ENCODE data around the gene NPAS3.

Gene NPAS3

DNA sequence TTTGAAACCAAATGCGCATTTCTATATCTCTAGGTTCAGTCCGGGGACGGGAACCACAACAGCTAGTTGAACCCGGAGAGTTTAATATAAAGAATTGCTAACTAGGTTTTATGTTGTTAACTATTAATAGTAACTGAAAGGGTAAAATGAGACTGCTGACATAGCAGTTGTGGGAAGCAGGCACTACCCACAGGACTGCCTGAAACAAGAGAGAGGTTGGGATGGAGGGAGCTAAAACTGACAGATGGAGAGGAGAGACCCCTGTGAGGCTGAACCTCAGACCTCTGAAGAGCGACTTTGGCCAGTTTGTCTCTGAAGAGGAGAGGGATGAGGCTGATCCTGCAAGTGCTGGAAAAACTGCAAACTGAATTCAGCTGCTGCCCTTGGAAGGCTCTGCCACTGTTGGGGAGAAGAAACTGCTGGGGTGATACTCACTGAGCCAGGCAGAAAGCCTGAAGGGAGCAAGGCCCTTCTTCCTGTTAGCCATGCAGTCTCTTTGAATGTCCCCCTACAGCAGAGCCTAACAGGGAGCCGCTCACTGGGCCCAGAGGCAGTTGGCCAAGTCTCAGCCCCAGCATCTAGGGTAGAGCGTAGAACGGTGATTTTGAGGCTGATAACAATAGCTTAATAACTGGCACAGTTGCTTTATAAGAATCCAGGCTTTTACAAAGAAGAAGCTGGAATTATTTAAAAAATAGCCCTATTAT, 172.2 kb downstream of the NPAS3 start:
- no peak overlapping the region for H2AK5ac ChIP-seq (ENCODE audit: low read length)
- WGBS (ENCODE audit: extremely low coverage, insufficient coverage, insufficient read length) = no CpG with 5 or more reads among the region's 8 CpGs
- no peak overlapping the region for H4K8ac ChIP-seq (ENCODE audit: low read depth, low read length)
- H3K18ac ChIP-seq (ENCODE audit: low read length) = no peak overlapping the region
- no peak overlapping the region for H3K4ac ChIP-seq (ENCODE audit: low read depth, low read length)
- no peak for DNase-seq
- no peaks in the 10 kb centered on the region for H3K9me3 ChIP-seq (ENCODE audit: insufficient read depth, low read depth, low read length)
- no peak overlapping the region for H3K14ac ChIP-seq (ENCODE audit: low read length)
- H2AFZ ChIP-seq (ENCODE audit: insufficient read depth, low read length, poor library complexity) = no peak overlapping the region
- no peak overlapping the region for H3K23ac ChIP-seq (ENCODE audit: low read length)
- H3K36me3 ChIP-seq (ENCODE audit: control insufficient read depth in 1 of 2, insufficient read depth in 2 of 2, low read length in 2 of 2) = no peaks in the 10 kb centered on the region
- H3K4me3 ChIP-seq (ENCODE audit: low read depth, low read length) = no peak overlapping the region
- no peak overlapping the region for H2BK12ac ChIP-seq (ENCODE audit: low read length)
- no peaks in the 10 kb centered on the region for H3K79me2 ChIP-seq (ENCODE audit: control insufficient read depth, insufficient read depth, low read length, poor library complexity)
- no peak overlapping the region for H2BK5ac ChIP-seq (ENCODE audit: low read depth, low read length, poor library complexity)
- no peak overlapping the region for H3K27ac ChIP-seq (ENCODE audit: low read depth, low read length)
- H4K12ac ChIP-seq (ENCODE audit: low read depth, low read length) = no peak overlapping the region
- no peak overlapping the region for H4K91ac ChIP-seq (ENCODE audit: low read depth, low read length)
- no peak overlapping the region for H3K9ac ChIP-seq (ENCODE audit: low read length)
- no peaks in the 10 kb centered on the region for H3K4me1 ChIP-seq (ENCODE audit: control insufficient read depth in 1 of 2, insufficient read depth in 2 of 2, low read length in 2 of 2)
- H2BK120ac ChIP-seq (ENCODE audit: insufficient read depth, low read length, poor library complexity) = no peak overlapping the region
- no peaks in the 10 kb centered on the region for H3K79me1 ChIP-seq (ENCODE audit: low read length)
- H3K27me3 ChIP-seq (ENCODE audit: insufficient read depth, low read length) = no peaks in the 10 kb centered on the region
- H3K4me2 ChIP-seq (ENCODE audit: low read length) = no peak overlapping the region

DNA sequence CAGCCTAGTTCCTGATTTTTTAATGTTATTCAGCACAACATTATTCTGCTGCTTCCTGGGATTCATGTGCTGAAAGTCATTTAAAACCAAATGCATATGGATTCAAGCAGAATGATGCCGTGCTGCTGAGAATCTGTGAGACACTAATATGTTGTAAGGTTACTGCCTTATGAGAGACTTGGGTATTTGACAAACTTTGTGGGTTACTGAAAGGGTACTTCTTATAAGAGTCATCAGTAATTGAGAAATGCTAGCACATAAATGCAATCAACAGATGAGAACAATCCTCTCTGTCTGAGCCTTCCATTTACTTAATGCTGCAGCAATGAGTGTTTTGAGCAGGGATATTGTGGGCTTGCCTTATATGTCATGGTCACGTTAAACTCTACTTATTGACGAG, 175.7 kb downstream of the NPAS3 start:
- Histone ChIP-seq H3K4me3 (ENCODE audit: low read depth, low read length) (no peak overlapping the region), H3K9me3 (ENCODE audit: insufficient read depth, low read depth, low read length) (no peaks in the 10 kb centered on the region), H3K18ac (ENCODE audit: low read length) (no peak overlapping the region), H2BK12ac (ENCODE audit: low read length) (no peak overlapping the region), H3K79me1 (ENCODE audit: low read length) (no peaks in the 10 kb centered on the region), H2BK5ac (ENCODE audit: low read depth, low read length, poor library complexity) (no peak overlapping the region), H3K4me2 (ENCODE audit: low read length) (no peak overlapping the region), H3K23ac (ENCODE audit: low read length) (no peak overlapping the region), H2AK5ac (ENCODE audit: low read length) (no peak overlapping the region), H4K91ac (ENCODE audit: low read depth, low read length) (no peak overlapping the region), H4K12ac (ENCODE audit: low read depth, low read length) (no peak overlapping the region), H3K4ac (ENCODE audit: low read depth, low read length) (no peak overlapping the region), H3K36me3 (ENCODE audit: control insufficient read depth in 1 of 2, insufficient read depth in 2 of 2, low read length in 2 of 2) (no peaks in the 10 kb centered on the region), H3K4me1 (ENCODE audit: control insufficient read depth in 1 of 2, insufficient read depth in 2 of 2, low read length in 2 of 2) (no peaks in the 10 kb centered on the region), H4K8ac (ENCODE audit: low read depth, low read length) (no peak overlapping the region), H2BK120ac (ENCODE audit: insufficient read depth, low read length, poor library complexity) (no peak overlapping the region), H2AFZ (ENCODE audit: insufficient read depth, low read length, poor library complexity) (no peak overlapping the region), H3K27ac (ENCODE audit: low read depth, low read length) (no peak overlapping the region), H3K14ac (ENCODE audit: low read length) (no peak overlapping the region), H3K79me2 (ENCODE audit: control insufficient read depth, insufficient read depth, low read length, poor library complexity) (no peaks in the 10 kb centered on the region), H3K27me3 (ENCODE audit: insufficient read depth, low read length) (no peaks in the 10 kb centered on the region), H3K9ac (ENCODE audit: low read length) (no peak overlapping the region)
- DNase-seq = no peak
- no CpG with 5 or more reads among the region's 3 CpGs for WGBS (ENCODE audit: extremely low coverage, insufficient coverage, insufficient read length)

DNA sequence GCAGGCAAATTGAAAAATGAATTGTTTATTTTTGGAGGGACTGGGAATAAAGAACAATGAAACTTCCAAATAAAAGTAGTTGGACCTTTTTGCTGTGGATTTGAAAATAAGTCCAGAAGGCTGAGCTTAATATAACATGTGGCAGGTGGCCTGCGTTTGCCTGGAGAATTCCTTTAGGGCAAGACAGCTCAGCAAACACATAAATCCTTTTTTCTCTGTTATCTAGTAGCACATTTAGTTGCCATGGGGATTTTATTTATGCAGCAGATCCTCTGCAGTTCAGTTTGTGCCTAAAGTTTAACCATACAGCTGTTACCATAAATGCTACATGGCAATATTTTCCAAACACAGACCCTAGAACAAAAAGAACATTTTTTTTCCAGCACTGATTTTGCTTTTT, 180.0 kb downstream of the NPAS3 start:
- no peak overlapping the region for H2BK12ac ChIP-seq (ENCODE audit: low read length)
- no peak overlapping the region for H4K12ac ChIP-seq (ENCODE audit: low read depth, low read length)
- H3K27ac ChIP-seq (ENCODE audit: low read depth, low read length) = no peak overlapping the region
- H2AK5ac ChIP-seq (ENCODE audit: low read length) = no peak overlapping the region
- no peak overlapping the region for H3K23ac ChIP-seq (ENCODE audit: low read length)
- H3K9ac ChIP-seq (ENCODE audit: low read length) = no peak overlapping the region
- no peak overlapping the region for H3K18ac ChIP-seq (ENCODE audit: low read length)
- no peak for DNase-seq
- no peaks in the 10 kb centered on the region for H3K79me1 ChIP-seq (ENCODE audit: low read length)
- no peaks in the 10 kb centered on the region for H3K79me2 ChIP-seq (ENCODE audit: control insufficient read depth, insufficient read depth, low read length, poor library complexity)
- WGBS (ENCODE audit: extremely low coverage, insufficient coverage, insufficient read length) = no CpG with 5 or more reads among the region's 1 CpG
- no peak overlapping the region for H3K4me2 ChIP-seq (ENCODE audit: low read length)
- no peak overlapping the region for H4K91ac ChIP-seq (ENCODE audit: low read depth, low read length)
- H3K4ac ChIP-seq (ENCODE audit: low read depth, low read length) = no peak overlapping the region
- H3K4me1 ChIP-seq (ENCODE audit: control insufficient read depth in 1 of 2, insufficient read depth in 2 of 2, low read length in 2 of 2) = no peaks in the 10 kb centered on the region
- H3K9me3 ChIP-seq (ENCODE audit: insufficient read depth, low read depth, low read length) = no peaks in the 10 kb centered on the region
- H3K14ac ChIP-seq (ENCODE audit: low read length) = no peak overlapping the region
- no peak overlapping the region for H2AFZ ChIP-seq (ENCODE audit: insufficient read depth, low read length, poor library complexity)
- H2BK120ac ChIP-seq (ENCODE audit: insufficient read depth, low read length, poor library complexity) = no peak overlapping the region
- no peak overlapping the region for H4K8ac ChIP-seq (ENCODE audit: low read depth, low read length)
- no peaks in the 10 kb centered on the region for H3K36me3 ChIP-seq (ENCODE audit: control insufficient read depth in 1 of 2, insufficient read depth in 2 of 2, low read length in 2 of 2)
- no peaks in the 10 kb centered on the region for H3K27me3 ChIP-seq (ENCODE audit: insufficient read depth, low read length)
- H3K4me3 ChIP-seq (ENCODE audit: low read depth, low read length) = no peak overlapping the region
- no peak overlapping the region for H2BK5ac ChIP-seq (ENCODE audit: low read depth, low read length, poor library complexity)

DNA sequence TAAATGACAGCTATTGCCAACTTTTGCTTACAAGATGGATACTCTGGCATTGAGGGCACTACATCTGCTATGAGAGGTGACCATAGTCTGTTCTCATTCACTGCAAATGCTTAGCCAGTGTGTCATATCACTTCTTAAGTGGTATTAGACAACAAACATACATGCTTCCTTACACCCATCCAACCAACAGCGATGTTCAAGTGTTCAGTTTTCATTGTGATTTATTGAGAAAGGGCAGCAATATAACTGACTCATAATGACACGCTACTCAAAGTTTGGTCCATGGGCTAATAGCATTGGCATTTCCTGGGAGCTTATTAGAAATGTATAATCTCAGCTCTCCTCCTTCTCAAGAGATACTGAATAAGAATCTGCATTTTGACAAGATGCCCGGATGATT, 181.7 kb downstream of the NPAS3 start:
- no peak for DNase-seq
- no peak overlapping the region for H3K9ac ChIP-seq (ENCODE audit: low read length)
- no peak overlapping the region for H2BK5ac ChIP-seq (ENCODE audit: low read depth, low read length, poor library complexity)
- WGBS (ENCODE audit: extremely low coverage, insufficient coverage, insufficient read length) = no CpG with 5 or more reads among the region's 3 CpGs
- H4K12ac ChIP-seq (ENCODE audit: low read depth, low read length) = no peak overlapping the region
- H2BK120ac ChIP-seq (ENCODE audit: insufficient read depth, low read length, poor library complexity) = no peak overlapping the region
- H3K27me3 ChIP-seq (ENCODE audit: insufficient read depth, low read length) = no peaks in the 10 kb centered on the region
- no peak overlapping the region for H3K4me2 ChIP-seq (ENCODE audit: low read length)
- no peak overlapping the region for H3K14ac ChIP-seq (ENCODE audit: low read length)
- H4K8ac ChIP-seq (ENCODE audit: low read depth, low read length) = no peak overlapping the region
- no peaks in the 10 kb centered on the region for H3K79me2 ChIP-seq (ENCODE audit: control insufficient read depth, insufficient read depth, low read length, poor library complexity)
- H2AK5ac ChIP-seq (ENCODE audit: low read length) = no peak overlapping the region
- H3K4me1 ChIP-seq (ENCODE audit: control insufficient read depth in 1 of 2, insufficient read depth in 2 of 2, low read length in 2 of 2) = no peaks in the 10 kb centered on the region
- no peaks in the 10 kb centered on the region for H3K9me3 ChIP-seq (ENCODE audit: insufficient read depth, low read depth, low read length)
- H2AFZ ChIP-seq (ENCODE audit: insufficient read depth, low read length, poor library complexity) = no peak overlapping the region
- H3K36me3 ChIP-seq (ENCODE audit: control insufficient read depth in 1 of 2, insufficient read depth in 2 of 2, low read length in 2 of 2) = no peaks in the 10 kb centered on the region
- no peak overlapping the region for H2BK12ac ChIP-seq (ENCODE audit: low read length)
- no peaks in the 10 kb centered on the region for H3K79me1 ChIP-seq (ENCODE audit: low read length)
- H3K4me3 ChIP-seq (ENCODE audit: low read depth, low read length) = no peak overlapping the region
- no peak overlapping the region for H3K4ac ChIP-seq (ENCODE audit: low read depth, low read length)
- H3K27ac ChIP-seq (ENCODE audit: low read depth, low read length) = no peak overlapping the region
- no peak overlapping the region for H3K18ac ChIP-seq (ENCODE audit: low read length)
- no peak overlapping the region for H3K23ac ChIP-seq (ENCODE audit: low read length)
- no peak overlapping the region for H4K91ac ChIP-seq (ENCODE audit: low read depth, low read length)

Measured in trophoblast cell (in vitro differentiated cells and primary cell).